HepG2 (cell line): ENCODE measurements around the gene ADAMTS17. TPM values are rescaled to one million over a fixed set of nuclear protein-coding genes. Genes with fewer than 3 reads are reported as not detected.

ENCODE experiments used
- ATAC-seq: fragments of 200-7000 bp; cut with Tn5 transposase; 3 replicates; pipeline ENCODE4 v1.9.1; 2020; ENCODE audit warnings: mild to moderate bottlenecking, moderate library complexity
- BruUV-seq: library from RNA; stranded (reverse); fragments of 400-500 nt; replicated peaks from 2 replicates; lab custom pipeline; 2021; lab: Mats Ljungman, UMichigan
- CTCF ChIA-PET: fragments of 300-600 bp; formaldehyde crosslinking; extraction: SDS; loops from one replicate; lab custom pipeline; 2021; ENCODE audit warnings: low total read pairs, inconsistent platforms, low intra/inter-chr PET ratio; lab: Yijun Ruan, JAX
- POLR2A ChIA-PET: fragments of 350-600 bp; sonication (Branson Sonifier 250); formaldehyde crosslinking; loops from one replicate; lab custom pipeline; 2020; ENCODE audit warnings: antibody characterized with exemption, inconsistent platforms; lab: Yijun Ruan, JAX
- DNase-seq: peaks from one replicate; pipeline ENCODE4 v3.0.0-alpha.2; 2015; ENCODE audit warnings: low spot score
- FAIRE-seq: peaks from 3 replicates; lab custom pipeline; 2011; peaks lifted over from hg19 to GRCh38; lab: Jason Lieb, UNC
- H2AFZ ChIP-seq: one replicate; pipeline ENCODE4 v1.6.1; 2011; ENCODE audit warnings: low read length, inconsistent platforms
- H3K27ac ChIP-seq: fragments of 300-600 bp; 3 replicates; pipeline ENCODE4 v1.8.0; 2011; ENCODE audit warnings: mixed run types, mild to moderate bottlenecking, mixed read lengths, low read length, inconsistent platforms; ENCODE audit not compliant: insufficient read depth; ENCODE audit errors: extremely low read length
- H3K27me3 ChIP-seq, 2 experiments: fragments of 200-600 bp in 1 of 2; 2 replicates in 1 of 2; 3 replicates in 1 of 2; pipeline versions ENCODE4 v1.6.0 to v1.8.0; 2011; ENCODE audit warnings: low read length in 2 of 2, mild to moderate bottlenecking in 2 of 2, moderate library complexity in 2 of 2, inconsistent platforms in 1 of 2; ENCODE audit not compliant: insufficient read depth in 2 of 2, control insufficient read depth in 1 of 2
- H3K36me3 ChIP-seq, 2 experiments: fragments of 200-600 bp in 1 of 2; replicated peaks in 1 of 2; 2 replicates in 1 of 2; 3 replicates in 1 of 2; pipeline versions ENCODE4 v1.5.1 to v1.8.0; 2011; ENCODE audit warnings: low read length in 2 of 2, inconsistent platforms in 1 of 2; ENCODE audit not compliant: insufficient read depth in 2 of 2, control insufficient read depth in 1 of 2
- H3K4me1 ChIP-seq: 2 replicates; pipeline ENCODE4 v1.5.1; 2012; ENCODE audit warnings: low read length, inconsistent platforms; ENCODE audit not compliant: insufficient read depth
- H3K4me2 ChIP-seq: 2 replicates; pipeline ENCODE4 v1.6.0; 2011; ENCODE audit warnings: low read depth, low read length, inconsistent platforms
- H3K4me3 ChIP-seq, 3 experiments: fragments of 200-600 bp in 1 of 3; sonication (generic), shearing (Covaris generic) in 1 of 3; replicated peaks in 1 of 3; 2 replicates each; pipeline ENCODE4 v1.5.1; 2011 to 2016; ENCODE audit warnings: low read length in 3 of 3, inconsistent platforms in 2 of 3, low read depth in 2 of 3, mild to moderate bottlenecking in 2 of 3, control low read depth in 1 of 3, mixed read lengths in 1 of 3; ENCODE audit not compliant: insufficient read depth in 1 of 3
- H3K79me2 ChIP-seq: one replicate; pipeline ENCODE4 v1.6.1; 2011; ENCODE audit warnings: low read length, inconsistent platforms; ENCODE audit not compliant: insufficient read depth
- H3K9ac ChIP-seq: 2 replicates; pipeline ENCODE4 v1.6.0; 2011; ENCODE audit warnings: mild to moderate bottlenecking, low read depth, low read length, inconsistent platforms; ENCODE audit not compliant: insufficient read depth
- H3K9me3 ChIP-seq: 2 replicates; pipeline ENCODE4 v1.5.1; 2012; ENCODE audit warnings: mild to moderate bottlenecking, low read length
- H4K20me1 ChIP-seq: 2 replicates; pipeline ENCODE4 v1.6.0; 2011; ENCODE audit warnings: inconsistent platforms, mild to moderate bottlenecking, low read length, moderate library complexity; ENCODE audit not compliant: insufficient read depth
- GTF3A ChIP-seq: sonication (generic); formaldehyde crosslinking; conservative IDR thresholded peaks from 2 replicates; pipeline ENCODE4 v1.4.0; 2020; ENCODE audit warnings: mild to moderate bottlenecking, missing genetic modification reagents
- REL ChIP-seq: sonication (generic); formaldehyde crosslinking; conservative IDR thresholded peaks from 2 replicates; pipeline ENCODE4 v1.8.0; 2022; ENCODE audit warnings: mild to moderate bottlenecking, missing genetic modification reagents, moderate library complexity
- TOPORS ChIP-seq: sonication (generic); formaldehyde crosslinking; IDR thresholded peaks from 2 replicates; pipeline ENCODE4 v1.8.0; 2023; ENCODE audit warnings: mild to moderate bottlenecking, missing genetic modification reagents
- ZFX ChIP-seq: sonication (generic); formaldehyde crosslinking; IDR thresholded peaks from 2 replicates; pipeline ENCODE4 v1.4.0; 2020; ENCODE audit warnings: mild to moderate bottlenecking, low read depth, missing genetic modification reagents, moderate library complexity
- ZNF232 ChIP-seq: sonication (generic); formaldehyde crosslinking; IDR thresholded peaks from 2 replicates; pipeline ENCODE4 v1.4.0; 2020; ENCODE audit warnings: missing genetic modification reagents, borderline replicate concordance
- ZNF441 ChIP-seq: sonication (generic); formaldehyde crosslinking; IDR thresholded peaks from 2 replicates; pipeline ENCODE4 v1.7.0; 2021; ENCODE audit warnings: missing genetic modification reagents, borderline replicate concordance
- ZNF496 ChIP-seq: sonication (generic); formaldehyde crosslinking; IDR thresholded peaks from 2 replicates; pipeline ENCODE4 v1.8.1; 2023; ENCODE audit warnings: mild to moderate bottlenecking, moderate library complexity, missing genetic modification reagents; ENCODE audit not compliant: insufficient replicate concordance
- ZNF891 ChIP-seq: sonication (generic); formaldehyde crosslinking; IDR thresholded peaks from 2 replicates; pipeline ENCODE4 v1.5.0; 2020; ENCODE audit warnings: mild to moderate bottlenecking, missing genetic modification reagents
- WGBS: methylation state at CpG from one replicate; pipeline ENCODE4 v1.1.6; 2017; ENCODE audit warnings: low lambda C conversion rate; 5-methylcytosine and 5-hydroxymethylcytosine counted together
- in situ Hi-C: cut with HindIII; loops from 2 replicates; pipeline ENCODE4 v1.10.0; 2017; ENCODE audit warnings: low pct_unique_long_range_greater_than_20kb; ENCODE audit not compliant: extremely low pct_ligation_motif_present
- intact Hi-C: fragments of 100-400 bp; cut with micrococcal nuclease; formaldehyde crosslinking; loops from one replicate; pipeline ENCODE4 v1.10.0; 2022; ENCODE audit not compliant: unreplicated experiment
- polyA plus RNA-seq, 8 experiments: library from polyadenylated mRNA; depleted of rRNA in 3 of 8; stranded (reverse) in 7 of 8; unstranded in 1 of 8; fragments of >200 nt; fragmentation: Illumina TruSeq in 4 of 8; extraction: Trizol in 4 of 8; gene quantifications; 2 replicates each; pipeline versions ENCODE4 v1.2.1 to v1.2.3, GENCODE V29; 2011 to 2016; ENCODE audit warnings: low read depth in 4 of 8, missing spikeins in 1 of 8, mixed read lengths in 1 of 8; ENCODE audit not compliant: insufficient read depth in 1 of 8
- total RNA-seq, 5 experiments: library from RNA; depleted of rRNA; stranded (reverse); fragments of >200 nt; fragmentation: Illumina TruSeq; extraction: Trizol; gene quantifications; 2 replicates each; pipeline ENCODE4 v1.2.3, GENCODE V29; 2016; ENCODE audit warnings: low read depth in 1 of 5
- TF ChIP-seq, protein P1 (sequence below): sonication (generic); formaldehyde crosslinking; IDR thresholded peaks from 2 replicates; pipeline ENCODE4 v1.8.1; 2023; ENCODE audit warnings: mild to moderate bottlenecking, missing genetic modification reagents, borderline replicate concordance
- TF ChIP-seq, protein P2 (sequence below): sonication (generic); formaldehyde crosslinking; IDR thresholded peaks from 2 replicates; pipeline ENCODE4 v1.5.1; 2020; ENCODE audit warnings: mild to moderate bottlenecking, missing genetic modification reagents, borderline replicate concordance

The ADAMTS17 gene
- total and polyA plus RNA-seq, 2 of the 13 experiments (the other 11 are each of a cell fraction or from before 2014, with no cell fraction given) = 0.02 to 0.04 TPM

DNA sequence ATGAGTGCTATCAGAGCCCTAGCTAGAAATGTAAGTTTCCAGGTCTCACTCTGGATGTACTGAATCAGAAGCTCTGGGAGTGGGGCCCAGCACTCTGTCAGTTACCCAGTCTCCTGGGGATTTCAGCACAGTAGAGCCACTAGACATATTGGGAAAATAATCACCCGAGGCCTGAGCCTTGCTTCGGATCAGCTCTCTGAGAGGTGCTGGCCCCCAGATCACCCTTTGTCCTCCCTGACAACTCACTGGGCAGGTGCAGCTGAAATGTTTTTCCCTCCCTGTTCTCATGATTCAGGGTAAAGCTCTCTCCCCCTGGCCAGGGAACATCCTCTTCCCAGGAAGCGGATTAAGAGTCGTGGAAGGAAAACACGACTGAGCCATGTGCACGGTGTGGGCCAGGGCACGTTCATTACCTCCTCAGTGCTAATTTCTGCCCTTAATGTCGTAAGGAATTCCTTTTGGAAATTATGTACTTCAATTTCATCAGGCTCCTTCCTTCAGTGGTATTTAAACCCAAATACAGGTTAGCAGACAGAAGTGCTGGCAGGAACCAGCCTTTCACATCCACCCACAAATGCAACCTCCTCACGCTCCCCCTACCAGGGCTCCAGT is 311.8 kb downstream of the ADAMTS17 start (continued):
- TF ChIP-seq REL (CRISPR knock-in tag) = no peak
- no peak for TF ChIP-seq ZNF891 (CRISPR knock-in tag)
- no peak for TF ChIP-seq ZNF496
- TF ChIP-seq ZNF232 = no peak
- no peak for TF ChIP-seq TOPORS (CRISPR knock-in tag)

DNA sequence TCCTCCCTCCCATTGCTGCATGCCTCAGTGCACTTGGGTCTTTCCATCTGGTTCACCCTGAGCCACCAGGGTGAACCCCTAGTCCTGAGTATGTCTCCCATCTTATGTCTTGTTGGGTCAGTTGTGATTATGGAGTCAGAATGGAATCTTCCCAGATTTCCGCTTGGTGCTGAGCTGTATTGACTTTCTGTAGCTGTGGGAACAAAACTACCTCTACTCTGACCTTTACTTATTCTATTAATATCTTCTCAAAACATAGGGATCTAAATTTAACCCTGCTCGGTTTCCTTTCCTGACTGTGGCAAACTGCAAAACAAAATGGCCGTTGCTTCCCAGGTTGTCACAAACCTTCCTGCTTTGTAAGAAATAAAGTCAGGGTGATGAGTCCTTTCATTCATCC is 312.7 kb downstream of the ADAMTS17 start:
- TF ChIP-seq, protein P1, sequence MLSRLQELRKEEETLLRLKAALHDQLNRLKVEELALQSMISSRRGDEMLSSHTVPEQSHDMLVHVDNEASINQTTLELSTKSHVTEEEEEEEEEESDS (CRISPR knock-in tag) = no peak
- no peak for TF ChIP-seq ZFX (CRISPR knock-in tag)
- TF ChIP-seq, protein P2, sequence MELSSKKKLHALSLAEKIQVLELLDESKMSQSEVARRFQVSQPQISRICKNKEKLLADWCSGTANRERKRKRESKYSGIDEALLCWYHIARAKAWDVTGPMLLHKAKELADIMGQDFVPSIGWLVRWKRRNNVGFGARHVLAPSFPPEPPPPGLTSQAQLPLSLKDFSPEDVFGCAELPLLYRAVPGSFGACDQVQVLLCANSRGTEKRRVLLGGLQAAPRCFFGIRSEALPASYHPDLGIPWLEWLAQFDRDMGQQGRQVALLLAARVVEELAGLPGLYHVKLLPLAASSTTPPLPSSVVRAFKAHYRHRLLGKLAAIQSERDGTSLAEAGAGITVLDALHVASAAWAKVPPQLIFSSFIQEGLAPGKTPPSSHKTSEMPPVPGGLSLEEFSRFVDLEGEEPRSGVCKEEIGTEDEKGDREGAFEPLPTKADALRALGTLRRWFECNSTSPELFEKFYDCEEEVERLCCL (CRISPR knock-in tag) = no peak
- no peak for TF ChIP-seq ZNF441
- no peak for TF ChIP-seq GTF3A (CRISPR knock-in tag)
- TF ChIP-seq, all 625 proteins: peak for 0
- Histone ChIP-seq H3K36me3 (no peaks in the 10 kb centered on the region), H2AFZ (no peak overlapping the region), H3K9ac (no peak overlapping the region), H3K9me3 (peaks cover 12% of the 10 kb centered on the region), H3K4me3 (no peak overlapping the region), H3K4me1 (no peaks in the 10 kb centered on the region), H3K4me2 (no peak overlapping the region), H4K20me1 (no peaks in the 10 kb centered on the region), H3K79me2 (no peaks in the 10 kb centered on the region), H3K27ac (no peak overlapping the region), H3K27me3 (peaks cover 0 to 2% of the 10 kb centered on the region in 2 experiments; a peak in 3 of 5 replicates)
- CTCF ChIA-PET = no interaction called here
- intact Hi-C loops (no loop called here), in situ Hi-C loops (no loop called here)
- WGBS = 32% methylated on average over 3 of the region's 3 CpGs
- POLR2A ChIA-PET = no interaction called here
- ATAC-seq (no peak), DNase-seq (no peak), FAIRE-seq (no peak)
- BruUV-seq = no TSS peak
